CD1c-positive myeloid dendritic cell (primary cell): Measurements from ENCODE around the gene GET3.
A peak's percentile ranks its signal among the peaks of the same experiment; 100 is the strongest.
"Not testable (repeated sequence)": the region's sequence is repeated elsewhere in the genome, so short reads cannot be mapped to it uniquely, and the experiment has no call there.

ENCODE experiments used
- DNase-seq: peaks from one replicate; pipeline ENCODE4 v3.0.0-alpha.2; 2016; ENCODE audit errors: extremely low spot score

GET3 gene

GRCh38 chr19:12736995-12737834 lies at the start of gene GET3:
TSS of gene GET3 (plus strand) at chr19:12737497. CDS start at chr19:12737506, 9 bp downstream.
- DNase-seq = peak; percentile 95

DNA sequence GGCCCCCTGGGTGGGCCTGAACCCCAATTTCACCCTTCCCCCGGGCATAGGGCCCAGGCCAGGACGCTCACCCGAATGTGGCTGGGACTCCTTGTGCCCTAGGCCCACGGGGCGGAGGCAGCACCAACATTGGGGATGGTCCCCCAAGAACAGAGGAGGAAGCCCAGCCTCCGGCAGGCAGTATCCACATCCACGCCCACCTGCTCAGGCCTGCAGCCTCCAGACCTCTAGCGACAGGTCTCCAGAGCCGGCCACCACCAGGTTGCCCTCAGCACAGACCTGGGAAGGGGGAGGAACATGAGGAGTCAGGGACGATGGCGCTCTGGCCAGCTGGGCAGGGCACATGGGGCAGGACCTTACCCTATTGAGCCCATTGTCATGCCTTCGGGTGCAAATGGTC lies 48.3 kb upstream of the GET3 start:
- no peak for DNase-seq

DNA sequence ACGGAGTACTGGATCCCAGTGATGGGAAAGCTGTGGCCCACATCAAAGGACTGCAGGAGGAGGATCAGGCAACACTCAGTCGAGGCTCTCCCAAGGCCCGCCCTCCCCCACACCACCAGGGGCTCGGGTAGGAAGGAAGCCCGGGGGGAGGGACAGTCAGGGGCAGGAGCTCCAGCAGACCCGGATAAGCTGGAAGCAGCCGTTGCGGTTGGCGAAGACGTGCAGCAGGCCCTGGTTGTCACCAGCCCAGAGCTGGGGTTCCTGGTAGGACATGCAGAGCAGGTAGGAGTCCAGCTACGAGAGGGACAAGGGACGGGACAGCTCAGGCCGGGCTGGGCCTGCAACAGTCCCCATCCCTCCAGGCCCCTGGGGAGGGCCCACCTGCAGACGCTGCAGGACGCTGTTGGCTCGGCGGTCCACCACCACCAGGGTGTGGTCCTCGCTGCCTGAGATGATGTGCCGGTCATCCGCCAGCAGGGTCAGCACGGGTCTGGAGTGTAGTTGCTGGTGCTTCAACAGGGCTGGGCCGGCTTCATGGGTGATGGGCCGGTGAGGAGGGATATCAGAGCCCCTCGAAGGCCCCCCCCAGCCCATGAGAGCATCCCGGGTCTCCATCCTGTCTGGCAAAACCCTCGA lies 47.6 kb upstream of the GET3 start:
- DNase-seq = no peak

DNA sequence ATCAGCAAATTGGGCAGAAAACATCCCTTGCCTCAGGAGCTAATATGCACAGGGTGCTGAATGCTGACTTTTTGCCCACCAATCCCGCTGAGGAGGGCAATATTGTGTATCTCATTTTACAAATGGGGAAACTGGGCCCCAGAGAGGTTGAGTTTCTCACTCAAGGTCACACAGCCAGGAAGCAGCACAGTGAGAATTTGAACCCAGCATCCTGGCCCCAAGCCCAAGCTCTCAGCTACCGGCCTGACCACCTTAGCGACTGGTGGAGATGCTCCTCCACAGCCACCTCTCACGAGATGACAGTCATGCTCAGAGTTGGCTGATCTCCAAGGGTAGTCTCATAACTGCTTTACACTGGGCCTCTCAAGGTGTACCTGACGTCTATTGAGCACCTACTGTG lies 44.3 kb upstream of the GET3 start:
- no peak for DNase-seq

- no peak for DNase-seq
These were observed 42.7 kb upstream of the GET3 start for GRCh38 chr19:12694641-12695040.

DNA sequence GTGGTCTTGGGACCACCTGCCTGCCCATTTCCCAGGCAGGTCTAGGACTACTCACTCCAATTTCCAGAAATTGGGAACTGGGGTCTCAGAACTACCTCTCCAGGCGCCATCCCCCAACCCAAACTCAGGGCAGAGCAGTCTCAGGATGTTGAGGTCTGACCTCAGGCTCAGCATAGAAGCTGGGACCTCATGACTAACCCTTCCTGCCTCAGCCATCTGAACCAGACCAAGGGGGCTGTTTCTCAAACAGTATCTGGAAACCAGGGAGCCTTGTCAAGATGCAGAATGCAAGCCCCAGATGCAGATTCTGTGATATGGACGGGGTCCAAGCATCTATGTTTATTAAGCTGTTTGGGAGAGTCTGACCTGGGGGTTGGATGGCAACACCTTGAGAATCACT lies 42.2 kb upstream of the GET3 start:
- DNase-seq = no peak

DNA sequence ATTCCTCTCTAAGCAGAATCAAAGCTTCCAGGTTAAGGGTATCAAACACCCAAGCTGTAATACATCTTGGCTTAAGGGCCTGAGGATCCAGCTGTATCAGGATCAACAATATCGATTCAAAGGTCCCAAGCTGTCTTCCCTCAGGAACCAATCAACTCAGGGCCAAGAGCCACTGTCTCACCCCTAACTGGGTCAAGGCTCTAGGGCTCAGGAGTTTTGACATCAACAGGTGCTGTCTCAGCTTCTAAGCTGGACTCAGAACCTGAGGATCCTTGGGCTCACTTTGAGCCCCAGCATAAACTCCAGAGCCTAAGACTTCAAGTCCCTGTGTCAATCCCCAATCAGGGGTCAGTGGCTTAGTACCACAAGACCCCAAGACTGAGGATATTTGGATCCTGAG lies 41.8 kb upstream of the GET3 start:
- DNase-seq = no peak

- no peak for DNase-seq
These were observed 41.3 kb upstream of the GET3 start for GRCh38 chr19:12695997-12696365.

GRCh38 chr19:12696366-12697335 lies 40.6 kb upstream of the GET3 start, which contains the start of gene FBXW9:
TSS of gene FBXW9 (minus strand) at chr19:12696631. CDS start at chr19:12696581, 50 bp downstream.
- peak; percentile 99 for DNase-seq

GRCh38 chr19:12697425-12697824 lies 39.9 kb upstream of the GET3 start:
- not testable (repeated sequence) for DNase-seq

- DNase-seq = no peak
These were observed 39.2 kb upstream of the GET3 start for GRCh38 chr19:12698138-12698537.

- no peak for DNase-seq
These were observed 35.6 kb upstream of the GET3 start for GRCh38 chr19:12701596-12702282.

GRCh38 chr19:12703046-12703445 lies 34.3 kb upstream of the GET3 start:
- DNase-seq = no peak

- no peak for DNase-seq
These were observed 32.1 kb upstream of the GET3 start for GRCh38 chr19:12705169-12705568.

GRCh38 chr19:12705654-12706331 lies 31.5 kb upstream of the GET3 start:
- DNase-seq = no peak

DNA sequence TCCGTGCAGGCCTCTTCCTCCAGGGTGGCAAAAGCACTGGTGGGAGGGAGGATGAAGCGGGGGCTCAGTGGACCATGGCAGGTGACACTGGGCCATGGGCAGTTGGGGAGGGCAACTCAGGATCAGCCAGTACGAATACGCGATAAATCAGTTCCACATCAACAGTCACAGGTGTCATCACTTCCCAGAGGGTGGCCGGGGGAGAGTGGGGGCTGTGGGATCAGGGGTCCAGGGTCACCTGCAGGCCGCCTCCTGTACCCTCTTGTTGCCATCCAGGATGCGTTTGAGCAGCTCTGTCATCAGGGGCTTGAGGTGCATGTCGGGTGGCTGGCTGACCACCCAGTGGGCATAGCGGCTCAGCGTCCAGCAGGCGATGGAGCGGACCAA lies 31.0 kb upstream of the GET3 start:
- no peak for DNase-seq

DNA sequence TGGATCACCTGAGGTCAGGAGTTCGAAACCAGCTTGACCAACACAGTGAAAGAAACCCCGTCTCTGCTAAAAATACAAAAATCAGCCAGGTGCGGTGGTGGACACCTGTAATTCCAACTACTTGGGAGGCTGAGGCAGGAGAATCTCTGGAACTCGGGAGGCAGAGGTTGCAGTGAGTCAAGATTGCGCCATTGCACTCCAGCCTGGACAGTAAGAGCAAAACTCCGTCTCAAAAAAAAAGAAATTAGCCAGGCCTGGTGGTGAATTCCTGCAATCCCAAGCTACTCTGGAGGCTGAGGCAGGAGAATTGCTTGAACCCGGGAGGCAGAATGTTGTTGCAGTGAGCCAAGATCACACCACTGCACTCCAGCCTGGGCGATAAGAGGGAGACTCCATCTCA lies 28.7 kb upstream of the GET3 start:
- DNase-seq = no peak

GRCh38 chr19:12711187-12711586 lies 26.1 kb upstream of the GET3 start:
- DNase-seq = no peak

DNA sequence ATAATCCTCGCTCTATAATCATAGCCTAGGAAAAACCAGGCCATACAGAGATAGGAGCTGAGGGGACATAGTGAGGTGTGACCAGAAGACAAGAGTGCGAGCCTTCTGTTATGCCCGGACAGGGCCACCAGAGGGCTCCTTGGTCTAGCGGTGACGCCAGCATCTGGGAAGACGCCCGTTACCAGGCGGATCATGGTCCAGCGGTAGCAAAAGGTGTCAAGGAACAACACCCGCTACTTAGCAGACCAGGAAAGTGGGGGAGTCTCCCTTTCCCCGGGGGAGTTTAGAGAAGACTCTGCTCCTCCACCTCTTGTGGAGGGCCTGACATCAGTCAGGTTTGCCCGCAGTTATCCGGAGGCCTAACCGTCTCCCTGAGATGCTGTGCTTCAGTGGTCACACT lies 25.2 kb upstream of the GET3 start:
- not testable (repeated sequence) for DNase-seq

DNA sequence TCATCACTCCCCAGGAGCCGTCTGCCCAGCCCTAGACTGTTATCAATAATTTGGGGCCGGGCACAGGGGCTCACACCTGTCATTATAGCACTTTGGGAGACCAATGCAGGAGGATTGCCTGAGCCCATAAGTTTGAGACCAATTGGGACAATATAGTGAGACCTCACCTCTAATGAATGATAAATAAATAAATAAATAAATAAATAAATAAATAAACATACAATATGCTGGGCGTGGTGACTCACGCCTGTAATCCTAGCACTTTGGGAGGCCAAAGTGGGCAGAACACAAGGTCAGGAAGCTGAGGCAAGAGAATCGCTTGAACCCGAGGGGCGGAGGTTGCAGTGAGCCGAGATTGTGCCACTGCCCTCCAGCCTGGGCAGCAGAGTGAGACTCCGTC lies 24.0 kb upstream of the GET3 start:
- not testable (repeated sequence) for DNase-seq

DNA sequence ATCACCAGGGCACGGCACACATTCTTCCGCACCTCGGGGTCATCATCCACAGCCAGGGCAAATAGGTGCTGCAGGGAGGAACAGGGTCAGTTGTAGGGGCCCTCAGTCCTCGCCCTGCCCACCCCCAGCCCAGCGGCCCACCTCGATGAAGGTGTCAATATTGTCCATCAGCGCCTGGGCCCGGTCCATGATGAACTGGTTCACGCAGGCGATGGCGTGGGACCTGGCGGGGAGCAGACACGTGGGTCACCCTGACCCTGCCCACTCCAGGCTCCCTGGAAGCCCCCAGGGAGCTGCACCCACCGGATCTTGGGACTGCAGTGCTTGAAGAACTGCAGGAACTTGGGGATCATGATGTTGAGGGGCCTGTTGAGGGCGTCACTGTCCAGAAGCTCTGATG lies 22.2 kb upstream of the GET3 start:
- no peak for DNase-seq
